ENCODE measurements around the gene OCIAD2. TPM values are rescaled to one million over a fixed set of nuclear protein-coding genes. Genes with fewer than 3 reads are reported as not detected.
"Not testable (repeated sequence)": the region's sequence is repeated elsewhere in the genome, so short reads cannot be mapped to it uniquely, and the experiment has no call there.

Gene OCIAD2
- total RNA-seq, 1 experiment from 2014 or later: 166 TPM

DNA sequence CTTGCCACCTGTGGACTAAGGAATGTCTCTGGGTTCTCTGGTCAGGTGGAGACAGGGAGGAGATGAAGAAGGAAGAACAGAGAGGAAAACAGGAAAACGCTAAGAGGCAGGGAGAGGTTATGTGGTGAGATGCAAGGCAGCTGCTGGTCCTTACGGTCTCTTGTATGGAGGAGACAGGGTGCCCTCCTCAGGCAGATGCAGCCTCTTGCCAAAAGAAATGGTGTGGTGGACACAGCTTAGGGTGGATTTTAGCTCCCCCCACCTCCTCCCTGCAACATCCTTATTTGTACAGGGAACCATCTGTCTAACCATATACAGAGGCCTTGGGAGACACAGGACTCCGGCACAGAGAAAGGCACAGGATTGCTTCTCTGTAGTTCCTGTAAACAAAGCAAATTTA lies 9.7 kb downstream of the OCIAD2 start:
- Histone ChIP-seq H3K36me3 (ENCODE audit: insufficient read depth, low read length, poor library complexity, severe bottlenecking) (peaks cover 45% of the 10 kb centered on the region), H3K9me3 (ENCODE audit: low read depth, low read length, poor library complexity, severe bottlenecking) (no peaks in the 10 kb centered on the region), H3K27ac (ENCODE audit: low read depth, low read length, poor library complexity, severe bottlenecking) (no peak overlapping the region), H3K4me1 (ENCODE audit: insufficient read depth, low read length, poor library complexity, severe bottlenecking) (peaks cover 32% of the 10 kb centered on the region), H3K4me3 (ENCODE audit: low read depth, low read length, poor library complexity, severe bottlenecking) (no peak overlapping the region), H3K27me3 (replicated peaks; ENCODE audit: insufficient read depth, low read depth, low read length, poor library complexity) (no peaks in the 10 kb centered on the region)
- DNase-seq (ENCODE audit: low spot score): no peak
- ChIA-PET POLR2A (ENCODE audit: low non-redundant PET) (interaction anchor here (0.8 kb wide), 1 partner anchor 772 kb away, joined by 3 read pairs; no protein-coding TSS in a partner anchor), CTCF (no interaction called here)
- no TSS peak for BruUV-seq (replicated peaks)
- no peak for TF ChIP-seq EZH2 (IDR thresholded peaks at IDR 0.05; ENCODE audit: borderline replicate concordance, low read depth, low read length, poor library complexity, severe bottlenecking)
- TF ChIP-seq, protein P1, sequence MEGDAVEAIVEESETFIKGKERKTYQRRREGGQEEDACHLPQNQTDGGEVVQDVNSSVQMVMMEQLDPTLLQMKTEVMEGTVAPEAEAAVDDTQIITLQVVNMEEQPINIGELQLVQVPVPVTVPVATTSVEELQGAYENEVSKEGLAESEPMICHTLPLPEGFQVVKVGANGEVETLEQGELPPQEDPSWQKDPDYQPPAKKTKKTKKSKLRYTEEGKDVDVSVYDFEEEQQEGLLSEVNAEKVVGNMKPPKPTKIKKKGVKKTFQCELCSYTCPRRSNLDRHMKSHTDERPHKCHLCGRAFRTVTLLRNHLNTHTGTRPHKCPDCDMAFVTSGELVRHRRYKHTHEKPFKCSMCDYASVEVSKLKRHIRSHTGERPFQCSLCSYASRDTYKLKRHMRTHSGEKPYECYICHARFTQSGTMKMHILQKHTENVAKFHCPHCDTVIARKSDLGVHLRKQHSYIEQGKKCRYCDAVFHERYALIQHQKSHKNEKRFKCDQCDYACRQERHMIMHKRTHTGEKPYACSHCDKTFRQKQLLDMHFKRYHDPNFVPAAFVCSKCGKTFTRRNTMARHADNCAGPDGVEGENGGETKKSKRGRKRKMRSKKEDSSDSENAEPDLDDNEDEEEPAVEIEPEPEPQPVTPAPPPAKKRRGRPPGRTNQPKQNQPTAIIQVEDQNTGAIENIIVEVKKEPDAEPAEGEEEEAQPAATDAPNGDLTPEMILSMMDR (conservative IDR thresholded peaks at IDR 0.05; ENCODE audit: low read depth, low read length): 0 out of 2 replicates have a peak, but pooled peaks have one; percentile 8
- intact Hi-C loops (cut with micrococcal nuclease; ENCODE audit: unreplicated experiment): loop anchor here (10.0 kb wide), 1 partner anchor 312 kb away; no protein-coding TSS in a partner anchor

DNA sequence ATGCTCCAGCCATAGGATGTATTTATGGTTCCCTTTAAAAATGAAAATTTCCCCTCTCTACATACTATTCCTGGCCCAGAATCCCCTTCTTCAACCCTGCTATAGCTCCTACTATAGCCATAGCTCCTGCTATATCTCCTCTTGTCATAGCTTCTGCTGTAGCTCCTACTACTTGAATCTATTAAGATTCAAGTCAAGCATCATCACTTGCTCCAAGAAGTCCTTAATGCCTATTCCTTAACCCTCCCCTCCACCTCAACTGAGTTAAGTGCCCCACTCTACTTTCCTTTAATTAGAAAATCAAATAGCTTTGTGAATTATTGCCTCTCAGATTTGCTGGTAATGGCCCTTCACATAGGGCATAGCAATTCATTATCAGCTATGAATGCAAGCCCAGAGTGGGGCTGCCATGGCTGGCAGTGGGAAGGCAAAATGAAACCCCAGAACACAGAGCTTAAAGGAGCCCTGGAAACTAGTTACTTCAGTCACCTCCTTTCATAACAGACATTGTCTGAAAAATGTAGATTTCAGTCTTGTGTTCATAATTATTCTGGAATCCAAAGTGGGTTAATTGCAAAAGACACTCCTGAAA lies 15.4 kb downstream of the OCIAD2 start:
- CTCF ChIA-PET: no interaction called here
- Histone ChIP-seq H3K9me3 (ENCODE audit: low read depth, low read length, poor library complexity, severe bottlenecking) (no peaks in the 10 kb centered on the region), H3K27ac (ENCODE audit: low read depth, low read length, poor library complexity, severe bottlenecking) (no peak overlapping the region), H3K27me3 (replicated peaks; ENCODE audit: insufficient read depth, low read depth, low read length, poor library complexity) (no peaks in the 10 kb centered on the region), H3K4me1 (ENCODE audit: insufficient read depth, low read length, poor library complexity, severe bottlenecking) (no peaks in the 10 kb centered on the region), H3K36me3 (ENCODE audit: insufficient read depth, low read length, poor library complexity, severe bottlenecking) (peaks cover 34% of the 10 kb centered on the region), H3K4me3 (ENCODE audit: low read depth, low read length, poor library complexity, severe bottlenecking) (no peak overlapping the region)
- BruUV-seq (replicated peaks): no TSS peak
- DNase-seq (ENCODE audit: low spot score): no peak
- TF ChIP-seq, protein P1 (conservative IDR thresholded peaks at IDR 0.05; ENCODE audit: low read depth, low read length): no peak
- no peak for TF ChIP-seq EZH2 (IDR thresholded peaks at IDR 0.05; ENCODE audit: borderline replicate concordance, low read depth, low read length, poor library complexity, severe bottlenecking)
- intact Hi-C loops (cut with micrococcal nuclease; ENCODE audit: unreplicated experiment): loop anchor here (10.0 kb wide), 1 partner anchor 306 kb away; no protein-coding TSS in a partner anchor
- POLR2A ChIA-PET (ENCODE audit: low non-redundant PET): interaction anchor here (0.7 kb wide), 1 partner anchor 12 kb away, joined by 3 read pairs; no protein-coding TSS in a partner anchor

DNA sequence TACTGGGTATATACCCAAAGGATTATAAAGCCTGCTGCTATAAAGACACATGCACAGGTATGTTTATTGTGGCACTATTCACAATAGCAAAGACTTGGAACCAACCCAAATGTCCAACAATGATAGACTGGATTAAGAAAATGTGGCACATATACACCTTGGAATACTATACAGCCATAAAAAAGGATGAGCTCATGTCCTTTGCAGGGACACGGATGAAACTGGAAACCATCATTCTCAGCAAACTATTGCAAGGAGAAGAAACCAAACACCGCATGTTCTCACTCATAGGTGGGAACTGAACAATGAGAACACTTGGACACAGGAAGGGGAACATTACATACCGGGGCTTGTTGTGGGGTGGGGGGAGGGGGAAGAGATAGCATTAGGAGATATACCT lies 16.8 kb downstream of the OCIAD2 start:
- H3K4me3 ChIP-seq (ENCODE audit: low read depth, low read length, poor library complexity, severe bottlenecking); H3K27ac ChIP-seq (ENCODE audit: low read depth, low read length, poor library complexity, severe bottlenecking); H3K4me1 ChIP-seq (ENCODE audit: insufficient read depth, low read length, poor library complexity, severe bottlenecking); H3K9me3 ChIP-seq (ENCODE audit: low read depth, low read length, poor library complexity, severe bottlenecking); DNase-seq (ENCODE audit: low spot score); CTCF ChIA-PET; BruUV-seq (replicated peaks); H3K27me3 ChIP-seq (replicated peaks; ENCODE audit: insufficient read depth, low read depth, low read length, poor library complexity); POLR2A ChIA-PET (ENCODE audit: low non-redundant PET): not testable (repeated sequence)
- peaks cover 34% of the 10 kb centered on the region for H3K36me3 ChIP-seq (ENCODE audit: insufficient read depth, low read length, poor library complexity, severe bottlenecking)
- intact Hi-C loops (cut with micrococcal nuclease; ENCODE audit: unreplicated experiment): loop anchor here (10.0 kb wide), 1 partner anchor 305 kb away; no protein-coding TSS in a partner anchor

DNA sequence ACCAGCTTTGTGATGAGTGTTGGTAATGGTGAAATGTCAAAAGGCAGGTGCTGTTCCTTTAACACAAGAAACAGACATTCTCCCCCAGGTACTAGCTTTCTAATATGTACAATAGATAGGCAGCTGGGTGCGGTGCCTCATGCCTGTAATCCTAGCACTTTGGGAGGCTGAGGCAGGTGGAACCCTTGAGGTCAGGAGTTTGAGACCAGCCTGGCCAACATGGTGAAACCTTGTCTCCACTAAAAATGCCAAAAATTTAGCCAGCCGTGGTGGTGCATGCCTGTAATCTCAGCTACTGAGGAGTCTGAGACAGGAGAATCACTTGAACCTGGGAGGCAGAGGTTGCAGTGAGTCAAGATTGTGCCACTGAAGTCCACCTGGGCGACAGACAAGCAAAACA lies 24.9 kb downstream of the OCIAD2 start:
- CTCF ChIA-PET; POLR2A ChIA-PET (ENCODE audit: low non-redundant PET); DNase-seq (ENCODE audit: low spot score); H3K4me1 ChIP-seq (ENCODE audit: insufficient read depth, low read length, poor library complexity, severe bottlenecking); H3K9me3 ChIP-seq (ENCODE audit: low read depth, low read length, poor library complexity, severe bottlenecking); H3K27ac ChIP-seq (ENCODE audit: low read depth, low read length, poor library complexity, severe bottlenecking); H3K4me3 ChIP-seq (ENCODE audit: low read depth, low read length, poor library complexity, severe bottlenecking); H3K27me3 ChIP-seq (replicated peaks; ENCODE audit: insufficient read depth, low read depth, low read length, poor library complexity); intact Hi-C loops (cut with micrococcal nuclease; ENCODE audit: unreplicated experiment); H3K36me3 ChIP-seq (ENCODE audit: insufficient read depth, low read length, poor library complexity, severe bottlenecking); BruUV-seq (replicated peaks): not testable (repeated sequence)
